Mammary epithelial cell (primary cell): Measurements from ENCODE around the gene RYR1.

Source experiments
- CTCF ChIP-seq, 2 donors: IDR thresholded peaks in 1 of 2; conservative IDR thresholded peaks in 1 of 2; 2 replicates each; pipeline ENCODE4 v1.5.1; 2011 to 2012; ENCODE audit warnings: inconsistent platforms in 2 of 2, low read length in 2 of 2, mild to moderate bottlenecking in 2 of 2, control low read depth in 1 of 2, low read depth in 1 of 2; ENCODE audit not compliant: insufficient read depth in 1 of 2; ENCODE audit errors: extremely low read depth in 1 of 2
- EZH2 ChIP-seq: IDR thresholded peaks from 2 replicates; pipeline ENCODE4 v1.6.1; 2012; ENCODE audit warnings: low read length, inconsistent platforms, borderline replicate concordance

GRCh38 chr19:38478273-38478971, 44.9 kb downstream of the RYR1 start:
- TF ChIP-seq CTCF (conservative IDR thresholded peaks at IDR 0.05 in 1 of 2, IDR thresholded peaks at IDR 0.05 in 1 of 2; ENCODE audit: extremely low read depth in 1 of 2, insufficient read depth in 1 of 2, low read depth in 1 of 2, low read length in 2 of 2) (peak in 1 of 2 donors; percentile 6), EZH2 (no peak)
